ENCODE results near the gene ATP1B3. TPM values are rescaled to one million over a fixed set of nuclear protein-coding genes. Genes with fewer than 3 reads are reported as not detected.
"Not testable (repeated sequence)": the region's sequence is repeated elsewhere in the genome, so short reads cannot be mapped to it uniquely, and the experiment has no call there.

The ATP1B3 gene
- total and polyA plus RNA-seq, 9 donors: 36.7 to 140 (median 51.2) TPM

DNA sequence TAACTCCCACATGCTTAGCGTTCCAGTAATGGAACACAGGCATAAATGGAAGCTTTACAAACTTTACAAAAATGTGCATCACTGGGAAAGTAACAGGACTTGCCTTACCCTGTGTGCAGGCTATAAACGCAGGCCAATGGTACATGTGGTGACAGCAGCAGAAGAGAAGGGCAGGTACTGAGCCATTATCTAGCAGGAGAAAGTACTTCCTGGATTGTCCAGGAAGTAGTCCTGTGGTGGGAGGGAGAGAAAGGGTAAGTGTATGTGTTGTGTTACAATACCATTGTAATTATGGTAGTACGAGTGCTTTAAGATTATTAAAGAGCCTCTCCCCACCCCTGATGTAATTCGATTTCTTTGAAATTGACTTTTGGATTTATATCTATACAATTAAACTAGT, 5.3 kb downstream of the ATP1B3 start:
- no peak for DNase-seq
- Histone ChIP-seq H3K4me1 (ENCODE audit: insufficient read depth) (no peaks in the 10 kb centered on the region), H3K27me3 (no peaks in the 10 kb centered on the region), H3K9me3 (no peaks in the 10 kb centered on the region), H3K36me3 (no peaks in the 10 kb centered on the region), H3K27ac (no peak overlapping the region), H3K4me3 (no peak overlapping the region)
- intact Hi-C loops (cut with DNase I): no loop called here
- TF ChIP-seq EP300 (IDR thresholded peaks at IDR 0.05) (no peak), POLR2A (IDR thresholded peaks at IDR 0.05) (no peak)
- TF ChIP-seq, protein P1, sequence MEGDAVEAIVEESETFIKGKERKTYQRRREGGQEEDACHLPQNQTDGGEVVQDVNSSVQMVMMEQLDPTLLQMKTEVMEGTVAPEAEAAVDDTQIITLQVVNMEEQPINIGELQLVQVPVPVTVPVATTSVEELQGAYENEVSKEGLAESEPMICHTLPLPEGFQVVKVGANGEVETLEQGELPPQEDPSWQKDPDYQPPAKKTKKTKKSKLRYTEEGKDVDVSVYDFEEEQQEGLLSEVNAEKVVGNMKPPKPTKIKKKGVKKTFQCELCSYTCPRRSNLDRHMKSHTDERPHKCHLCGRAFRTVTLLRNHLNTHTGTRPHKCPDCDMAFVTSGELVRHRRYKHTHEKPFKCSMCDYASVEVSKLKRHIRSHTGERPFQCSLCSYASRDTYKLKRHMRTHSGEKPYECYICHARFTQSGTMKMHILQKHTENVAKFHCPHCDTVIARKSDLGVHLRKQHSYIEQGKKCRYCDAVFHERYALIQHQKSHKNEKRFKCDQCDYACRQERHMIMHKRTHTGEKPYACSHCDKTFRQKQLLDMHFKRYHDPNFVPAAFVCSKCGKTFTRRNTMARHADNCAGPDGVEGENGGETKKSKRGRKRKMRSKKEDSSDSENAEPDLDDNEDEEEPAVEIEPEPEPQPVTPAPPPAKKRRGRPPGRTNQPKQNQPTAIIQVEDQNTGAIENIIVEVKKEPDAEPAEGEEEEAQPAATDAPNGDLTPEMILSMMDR (IDR thresholded peaks at IDR 0.05): no peak
- 90 to 96% (median 95%) methylated on average over 4 of the region's 4 CpGs for WGBS, 3 donors

DNA sequence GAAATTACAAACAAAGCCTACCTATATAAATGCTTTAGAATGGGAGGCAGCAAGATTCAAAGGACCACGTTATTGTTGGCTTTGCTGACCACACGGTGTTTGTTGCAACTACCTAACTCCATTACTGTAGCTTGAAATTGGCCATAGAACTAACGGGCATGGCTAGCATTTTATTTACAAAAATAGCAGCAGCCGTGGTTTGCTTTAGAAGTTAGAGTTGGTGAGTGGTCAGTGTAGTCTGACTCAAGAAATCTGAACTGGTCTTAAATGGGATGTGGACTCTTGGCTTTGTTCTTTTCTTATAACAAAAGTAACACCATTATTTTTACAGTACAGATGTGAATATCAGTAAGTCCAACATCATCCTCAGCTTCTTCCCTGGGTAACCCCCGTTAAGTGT, 10.6 kb downstream of the ATP1B3 start:
- WGBS, 3 donors: 75 to 94% (median 87%) methylated on average over 5 of the region's 5 CpGs
- no peak overlapping the region for H3K27ac ChIP-seq
- no peak for DNase-seq
- no peaks in the 10 kb centered on the region for H3K4me1 ChIP-seq (ENCODE audit: insufficient read depth)
- no peak overlapping the region for H3K4me3 ChIP-seq
- TF ChIP-seq EP300 (IDR thresholded peaks at IDR 0.05): no peak
- TF ChIP-seq, protein P1 (IDR thresholded peaks at IDR 0.05): no peak
- TF ChIP-seq POLR2A (IDR thresholded peaks at IDR 0.05): no peak
- H3K27me3 ChIP-seq: no peaks in the 10 kb centered on the region
- intact Hi-C loops (cut with DNase I): no loop called here
- no peaks in the 10 kb centered on the region for H3K9me3 ChIP-seq
- no peaks in the 10 kb centered on the region for H3K36me3 ChIP-seq

DNA sequence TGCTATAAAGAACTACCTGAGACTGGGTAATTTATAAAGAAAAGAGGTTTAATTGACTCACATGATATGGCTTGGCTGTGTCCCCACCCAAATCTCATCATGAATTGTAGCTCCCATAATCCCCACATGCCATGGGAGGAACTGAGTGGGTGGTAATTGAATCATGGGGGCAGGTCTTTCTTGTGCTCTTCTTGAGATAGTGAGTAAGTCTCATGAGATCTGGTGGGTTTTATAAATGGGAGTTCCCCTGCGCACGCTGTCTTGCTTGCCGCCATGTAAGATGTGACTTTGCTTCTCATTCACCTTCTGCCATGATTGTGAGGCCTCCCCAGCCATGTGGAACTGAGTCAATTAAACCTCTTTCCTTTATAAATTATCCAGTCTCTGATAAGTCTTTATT, 12.1 kb downstream of the ATP1B3 start:
- H3K27me3 ChIP-seq; H3K36me3 ChIP-seq; intact Hi-C loops (cut with DNase I); DNase-seq; H3K4me3 ChIP-seq; H3K4me1 ChIP-seq (ENCODE audit: insufficient read depth); H3K27ac ChIP-seq; H3K9me3 ChIP-seq: not testable (repeated sequence)
- 96 to 99% (median 97%) methylated on average over 3 of the region's 3 CpGs for WGBS, 3 donors

DNA sequence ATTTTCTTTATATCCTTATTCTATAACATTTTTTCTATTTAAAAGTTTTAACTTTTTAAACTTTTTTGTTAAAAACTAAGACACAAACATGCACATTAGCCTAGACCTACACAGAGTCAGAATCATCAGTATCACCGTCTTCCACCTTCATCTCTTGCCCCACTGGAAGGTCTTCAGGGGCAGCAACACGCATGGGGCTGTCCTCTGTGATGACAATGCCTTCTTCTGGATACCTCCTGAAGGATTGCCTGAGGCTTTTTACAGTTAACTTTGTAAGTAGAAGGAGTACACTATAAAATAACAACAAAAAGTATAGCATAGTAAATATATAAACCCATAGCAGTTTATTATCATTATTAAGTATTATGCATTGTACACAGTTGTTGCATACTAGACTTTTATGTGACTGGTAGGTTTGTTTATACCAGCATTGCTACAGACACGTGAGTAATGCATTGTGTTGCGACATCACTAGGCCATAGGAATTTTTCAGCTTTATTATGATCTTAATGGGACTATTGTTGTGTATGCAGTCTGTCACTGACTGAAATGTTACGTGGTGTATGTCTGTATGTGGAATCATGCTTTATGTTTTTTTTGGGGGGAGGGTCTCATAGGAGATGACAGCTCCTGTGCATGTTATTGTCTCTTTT, 18.2 kb downstream of the ATP1B3 start:
- H3K9me3 ChIP-seq: no peaks in the 10 kb centered on the region
- no peaks in the 10 kb centered on the region for H3K36me3 ChIP-seq
- 62 to 87% (median 69%) methylated on average over 5 of the region's 5 CpGs for WGBS, 3 donors
- DNase-seq: no peak
- H3K4me1 ChIP-seq (ENCODE audit: insufficient read depth): no peaks in the 10 kb centered on the region
- TF ChIP-seq, protein P1 (IDR thresholded peaks at IDR 0.05): no peak
- TF ChIP-seq POLR2A (IDR thresholded peaks at IDR 0.05) (no peak), EP300 (IDR thresholded peaks at IDR 0.05) (no peak)
- H3K27me3 ChIP-seq: no peaks in the 10 kb centered on the region
- intact Hi-C loops (cut with DNase I): no loop called here
- H3K27ac ChIP-seq: no peak overlapping the region
- H3K4me3 ChIP-seq: no peak overlapping the region

DNA sequence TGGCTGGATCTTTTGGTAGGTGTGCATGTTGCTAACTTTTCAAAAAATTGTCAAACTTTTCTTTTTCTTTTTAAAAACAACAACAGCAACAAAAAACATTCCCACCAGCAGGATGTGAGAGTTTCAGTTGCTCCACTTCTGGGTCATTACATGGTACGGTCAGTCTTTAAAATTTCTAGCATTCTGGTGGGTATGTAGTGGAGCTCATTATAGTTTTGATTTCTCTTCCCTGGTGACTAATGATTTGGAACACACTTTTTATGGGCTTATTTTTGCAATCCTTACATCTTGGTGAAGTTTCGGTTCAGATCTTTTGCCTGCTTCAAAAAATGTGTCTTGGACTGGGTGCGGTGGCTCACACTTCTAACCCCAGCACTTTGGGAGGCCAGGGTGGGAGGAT, 19.3 kb downstream of the ATP1B3 start:
- intact Hi-C loops (cut with DNase I): no loop called here
- Histone ChIP-seq H3K4me1 (ENCODE audit: insufficient read depth) (no peaks in the 10 kb centered on the region), H3K36me3 (no peaks in the 10 kb centered on the region), H3K27me3 (no peaks in the 10 kb centered on the region), H3K27ac (no peak overlapping the region), H3K9me3 (no peaks in the 10 kb centered on the region), H3K4me3 (no peak overlapping the region)
- TF ChIP-seq POLR2A (IDR thresholded peaks at IDR 0.05) (no peak), EP300 (IDR thresholded peaks at IDR 0.05) (no peak)
- TF ChIP-seq, protein P1 (IDR thresholded peaks at IDR 0.05): no peak
- WGBS, 3 donors: 94 to 97% (median 96%) methylated on average over 3 of the region's 3 CpGs
- no peak for DNase-seq

Measured in ovary (tissue), 9 donors.